Fibroblast of villous mesenchyme (primary cell): Measurements from ENCODE around the gene MMP19. TPM values are rescaled to one million over a fixed set of nuclear protein-coding genes. Genes with fewer than 3 reads are reported as not detected.

Source experiments
- DNase-seq: peaks from one replicate; pipeline ENCODE4 v3.0.0-alpha.2; 2010; ENCODE audit warnings: low read depth
- H3K4me3 ChIP-seq: 2 replicates; pipeline ENCODE4 v1.5.1; 2011; ENCODE audit warnings: low read depth, mild to moderate bottlenecking, low read length
- total RNA-seq: library from RNA; depleted of rRNA; stranded (reverse); fragments of >200 nt; gene quantifications from 2 replicates; pipeline ENCODE4 v1.2.3, GENCODE V29; 2012
- TF ChIP-seq, protein P1 (sequence below): IDR thresholded peaks from 2 replicates; pipeline ENCODE4 v1.5.1; 2012; ENCODE audit warnings: low read depth, mild to moderate bottlenecking, low read length; ENCODE audit not compliant: insufficient read depth

Gene MMP19
- total RNA-seq, 1 donor: 9.1 TPM

DNA sequence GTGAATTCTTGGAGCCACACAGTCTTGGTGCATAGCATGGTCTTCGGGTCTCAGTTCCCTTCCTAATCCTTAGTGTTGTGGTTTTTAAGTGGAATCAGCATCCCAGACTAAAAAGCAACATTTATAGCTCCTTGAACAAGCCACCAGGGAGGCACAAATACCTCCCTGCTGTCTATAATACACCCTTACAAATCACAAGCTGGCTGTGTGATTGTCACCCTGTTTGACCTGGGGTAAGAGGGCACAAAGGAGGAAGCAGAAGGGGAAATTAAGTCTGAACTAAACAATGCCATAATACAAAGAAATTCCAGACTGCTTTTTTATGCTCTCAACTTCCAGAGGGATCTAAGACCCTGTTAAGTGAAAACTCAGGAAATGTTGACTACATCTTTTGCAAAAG, 7.7 kb upstream of the MMP19 start:
- DNase-seq: no peak
- TF ChIP-seq, protein P1, sequence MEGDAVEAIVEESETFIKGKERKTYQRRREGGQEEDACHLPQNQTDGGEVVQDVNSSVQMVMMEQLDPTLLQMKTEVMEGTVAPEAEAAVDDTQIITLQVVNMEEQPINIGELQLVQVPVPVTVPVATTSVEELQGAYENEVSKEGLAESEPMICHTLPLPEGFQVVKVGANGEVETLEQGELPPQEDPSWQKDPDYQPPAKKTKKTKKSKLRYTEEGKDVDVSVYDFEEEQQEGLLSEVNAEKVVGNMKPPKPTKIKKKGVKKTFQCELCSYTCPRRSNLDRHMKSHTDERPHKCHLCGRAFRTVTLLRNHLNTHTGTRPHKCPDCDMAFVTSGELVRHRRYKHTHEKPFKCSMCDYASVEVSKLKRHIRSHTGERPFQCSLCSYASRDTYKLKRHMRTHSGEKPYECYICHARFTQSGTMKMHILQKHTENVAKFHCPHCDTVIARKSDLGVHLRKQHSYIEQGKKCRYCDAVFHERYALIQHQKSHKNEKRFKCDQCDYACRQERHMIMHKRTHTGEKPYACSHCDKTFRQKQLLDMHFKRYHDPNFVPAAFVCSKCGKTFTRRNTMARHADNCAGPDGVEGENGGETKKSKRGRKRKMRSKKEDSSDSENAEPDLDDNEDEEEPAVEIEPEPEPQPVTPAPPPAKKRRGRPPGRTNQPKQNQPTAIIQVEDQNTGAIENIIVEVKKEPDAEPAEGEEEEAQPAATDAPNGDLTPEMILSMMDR: no peak
- H3K4me3 ChIP-seq: no peak overlapping the region

DNA sequence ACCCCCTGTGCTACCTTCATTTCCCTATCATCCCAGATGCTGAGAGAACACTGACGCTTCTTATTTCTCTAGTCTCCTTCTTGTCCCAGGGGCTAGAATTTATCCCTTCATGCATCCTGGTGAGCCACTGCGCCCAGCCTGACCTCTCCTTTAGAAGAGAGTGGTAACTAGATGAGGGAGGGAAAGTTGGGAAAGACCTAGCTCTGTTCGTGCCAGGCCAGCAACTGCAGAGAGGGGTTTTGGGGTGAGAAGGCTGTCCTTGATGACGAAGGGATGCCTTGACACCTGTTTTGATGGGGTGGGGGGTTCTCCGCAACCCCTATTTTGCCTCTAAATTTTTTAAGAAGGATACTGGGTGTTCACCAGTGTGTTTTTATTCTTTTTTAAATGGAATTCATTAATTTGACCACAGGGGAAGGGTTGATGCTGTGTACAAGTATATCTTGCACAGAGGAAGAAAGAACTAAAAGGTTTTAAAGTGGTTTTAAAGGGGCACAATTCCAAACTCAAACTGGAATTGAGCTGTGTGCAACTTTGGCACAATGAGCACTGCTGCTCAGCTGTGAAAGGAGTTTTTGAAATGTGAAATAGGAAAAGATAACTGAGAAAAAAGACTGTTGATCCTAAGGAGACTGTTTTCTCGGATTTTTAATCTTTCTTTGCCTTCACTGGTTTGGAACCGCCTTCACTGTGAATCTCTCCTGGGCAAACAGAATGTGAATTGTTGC, 7.0 kb upstream of the MMP19 start:
- H3K4me3 ChIP-seq: no peak overlapping the region
- TF ChIP-seq, protein P1: no peak
- DNase-seq: no peak

DNA sequence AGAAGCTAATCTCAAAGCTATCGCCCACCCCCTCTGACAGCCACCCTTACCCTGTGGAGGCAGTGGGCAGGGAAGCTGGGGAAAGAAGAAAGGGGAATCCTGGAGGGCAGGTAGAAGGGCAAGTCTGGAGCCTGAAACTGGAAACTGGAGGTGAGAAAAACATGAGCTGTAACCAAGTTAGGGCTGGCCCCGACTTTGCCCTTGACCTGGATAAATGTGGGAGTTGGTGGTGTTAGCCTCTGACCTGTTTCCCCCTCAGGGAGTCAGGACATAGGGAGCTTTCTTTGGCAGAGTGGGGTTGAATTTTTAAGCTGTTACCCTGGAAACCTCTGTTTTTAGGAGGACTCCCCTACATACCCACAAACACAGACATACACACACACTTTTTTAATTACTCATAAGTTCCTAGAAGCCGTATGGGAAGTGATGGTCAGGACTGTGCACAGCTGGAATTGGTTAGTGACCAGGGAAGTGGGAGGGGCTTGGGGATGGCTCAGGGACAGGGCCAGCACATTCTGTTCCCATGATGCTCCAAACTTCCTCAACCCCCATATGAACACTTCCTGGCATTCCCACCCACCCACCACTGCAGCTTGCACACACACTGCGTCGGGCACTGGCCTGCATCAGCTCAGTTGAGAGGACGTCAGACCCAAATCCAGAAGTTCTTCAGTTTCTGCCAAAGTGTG, 5.0 kb upstream of the MMP19 start:
- H3K4me3 ChIP-seq: peak overlapping the region; percentile 19
- TF ChIP-seq, protein P1: no peak
- DNase-seq: peak; percentile 100

DNA sequence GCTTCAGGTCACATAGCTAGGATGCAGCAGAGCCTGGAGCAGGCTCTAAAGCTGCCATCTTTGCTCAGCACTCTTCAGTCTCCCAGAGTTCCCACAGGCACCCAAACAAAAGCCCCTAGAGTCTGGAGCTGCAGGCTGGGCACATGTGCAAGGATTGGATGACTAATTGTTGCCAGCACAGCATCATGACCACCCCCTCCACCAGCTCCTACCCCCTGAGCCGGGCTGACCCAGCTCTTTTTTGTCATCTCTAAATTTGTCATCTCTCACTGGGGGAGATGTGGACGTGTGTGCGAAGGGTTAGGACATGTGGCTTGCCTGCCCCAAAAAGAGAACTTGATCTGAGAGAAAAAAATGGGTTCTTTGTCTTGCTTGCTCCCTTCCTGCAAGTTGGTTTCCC, 4.3 kb upstream of the MMP19 start:
- DNase-seq: peak; percentile 80
- H3K4me3 ChIP-seq: no peak overlapping the region
- TF ChIP-seq, protein P1: no peak

DNA sequence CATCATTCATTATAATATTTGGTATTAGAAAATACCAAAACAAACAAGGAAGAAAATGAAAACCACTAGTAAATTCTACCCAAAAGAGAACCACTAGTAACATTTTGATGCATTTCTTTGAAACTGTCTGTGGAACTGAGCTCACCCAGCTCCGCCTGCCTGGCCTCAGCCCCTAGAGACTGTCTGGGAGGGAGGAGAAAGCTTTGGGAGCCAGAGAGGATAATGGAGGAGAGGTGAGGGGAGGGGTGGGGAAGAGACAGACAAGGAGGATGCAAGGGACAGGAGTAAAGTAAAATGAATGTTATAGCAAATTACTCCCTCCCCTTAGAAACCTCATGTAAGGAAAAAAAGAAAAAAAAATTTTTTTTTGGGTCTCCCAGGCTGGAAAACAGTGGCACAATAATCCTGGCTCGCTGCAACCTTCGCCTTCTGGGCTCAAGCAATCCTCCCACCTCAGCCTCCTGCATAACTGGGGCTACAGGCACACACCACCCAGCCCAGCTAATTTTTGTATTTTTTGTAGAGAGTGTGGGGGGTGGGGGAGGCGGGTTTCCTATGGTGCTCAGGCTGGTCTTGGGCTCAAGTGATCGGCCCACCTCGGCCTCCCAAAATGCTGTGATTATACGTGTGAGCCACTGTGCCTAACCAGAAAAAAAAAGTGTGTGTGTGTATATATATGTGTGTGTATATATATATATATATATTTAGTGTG, 3.2 kb upstream of the MMP19 start:
- DNase-seq: no peak
- TF ChIP-seq, protein P1: no peak
- no peak overlapping the region for H3K4me3 ChIP-seq

DNA sequence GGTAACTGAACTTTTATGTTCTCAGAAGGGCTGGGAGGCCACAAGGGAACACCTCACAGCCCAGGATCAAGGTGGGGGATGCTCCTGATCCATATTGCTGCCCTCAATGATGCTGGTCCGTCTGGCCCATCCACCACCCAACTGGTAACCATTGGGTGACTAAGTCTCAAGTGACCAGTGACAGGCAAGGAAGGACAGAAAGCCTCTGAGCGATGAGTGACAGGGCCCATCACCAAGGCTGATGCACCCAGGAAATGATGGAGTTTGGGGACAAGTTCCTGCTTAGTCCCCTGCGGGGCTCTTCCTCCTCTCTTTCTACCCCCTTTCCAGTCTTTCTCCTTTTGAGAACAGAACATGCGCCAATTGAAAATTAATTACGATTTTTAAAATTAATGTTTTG, 2.6 kb upstream of the MMP19 start:
- no peak overlapping the region for H3K4me3 ChIP-seq
- DNase-seq: no peak
- TF ChIP-seq, protein P1: no peak
